GM21786 (cell line): ENCODE measurements around the gene TAOK3.
"Not testable (repeated sequence)": the region's sequence is repeated elsewhere in the genome, so short reads cannot be mapped to it uniquely, and the experiment has no call there.

ENCODE experiments used
- ATAC-seq: cut with Tn5 transposase; IDR thresholded peaks from one replicate; pipeline ENCODE4 v1.9.1; 2021; ENCODE audit not compliant: unreplicated experiment

The TAOK3 gene

GRCh38 chr12:118372541-118373495 lies at the start of gene TAOK3:
TSS of gene TAOK3 (minus strand) at chr12:118372907. CDS start at chr12:118255567, 117,340 bp downstream.
- peak; percentile 75 for ATAC-seq

GRCh38 chr12:118420673-118421072 lies 48.0 kb upstream of the TAOK3 start:
- ATAC-seq, result no peak

- no peak for ATAC-seq
Measured at GRCh38 chr12:118418385-118419057, 45.8 kb upstream of the TAOK3 start.

- ATAC-seq, result no peak
Measured at GRCh38 chr12:118417942-118418341, 45.2 kb upstream of the TAOK3 start.

- no peak for ATAC-seq
Measured at GRCh38 chr12:118409834-118410233, 37.1 kb upstream of the TAOK3 start.

GRCh38 chr12:118408241-118408640 lies 35.5 kb upstream of the TAOK3 start:
- ATAC-seq, result not testable (repeated sequence)

- ATAC-seq, result peak; percentile 64
Measured at GRCh38 chr12:118404876-118405521, 32.3 kb upstream of the TAOK3 start.

GRCh38 chr12:118402251-118402650 lies 29.5 kb upstream of the TAOK3 start:
- ATAC-seq, result no peak

GRCh38 chr12:118398940-118399339 lies 26.2 kb upstream of the TAOK3 start:
- ATAC-seq, result no peak

- ATAC-seq, result no peak
Measured at GRCh38 chr12:118398524-118398923, 25.8 kb upstream of the TAOK3 start.

GRCh38 chr12:118397708-118398440 lies 25.2 kb upstream of the TAOK3 start:
- no peak for ATAC-seq

GRCh38 chr12:118391836-118392235 lies 19.1 kb upstream of the TAOK3 start:
- ATAC-seq, result no peak

- ATAC-seq, result no peak
Measured at GRCh38 chr12:118391424-118391823, 18.7 kb upstream of the TAOK3 start.

GRCh38 chr12:118377884-118378470 lies 5.3 kb upstream of the TAOK3 start:
- no peak for ATAC-seq

- no peak for ATAC-seq
Measured at GRCh38 chr12:118377021-118377883, 4.5 kb upstream of the TAOK3 start.

- ATAC-seq, result no peak
Measured at GRCh38 chr12:118376089-118377020, 3.6 kb upstream of the TAOK3 start, which contains the start of gene SUDS3. TSS of gene SUDS3 (plus strand) at chr12:118376555. CDS start at chr12:118376692, 137 bp downstream.

- no peak for ATAC-seq
Measured at GRCh38 chr12:118375348-118375747, 2.6 kb upstream of the TAOK3 start.

GRCh38 chr12:118374909-118375308 lies 2.2 kb upstream of the TAOK3 start:
- ATAC-seq, result no peak
